NB4 (cell line): ENCODE results near the gene PSME1.

ENCODE experiments used
- CTCF ChIP-seq: IDR thresholded peaks from one replicate; pipeline ENCODE4 v1.5.1; 2012; ENCODE audit warnings: low read depth, low read length
- MAX ChIP-seq: IDR thresholded peaks from 2 replicates; pipeline ENCODE4 v1.6.1; 2011; ENCODE audit warnings: low read depth, low read length

- TF ChIP-seq CTCF (no peak), MAX (no peak)
Measured at GRCh38 chr14:24143511-24143910, 7.5 kb downstream of the PSME1 start.
